Measurements from ENCODE around the gene PRIM2.
"Not testable (repeated sequence)": the region's sequence is repeated elsewhere in the genome, so short reads cannot be mapped to it uniquely, and the experiment has no call there.

The PRIM2 gene

DNA sequence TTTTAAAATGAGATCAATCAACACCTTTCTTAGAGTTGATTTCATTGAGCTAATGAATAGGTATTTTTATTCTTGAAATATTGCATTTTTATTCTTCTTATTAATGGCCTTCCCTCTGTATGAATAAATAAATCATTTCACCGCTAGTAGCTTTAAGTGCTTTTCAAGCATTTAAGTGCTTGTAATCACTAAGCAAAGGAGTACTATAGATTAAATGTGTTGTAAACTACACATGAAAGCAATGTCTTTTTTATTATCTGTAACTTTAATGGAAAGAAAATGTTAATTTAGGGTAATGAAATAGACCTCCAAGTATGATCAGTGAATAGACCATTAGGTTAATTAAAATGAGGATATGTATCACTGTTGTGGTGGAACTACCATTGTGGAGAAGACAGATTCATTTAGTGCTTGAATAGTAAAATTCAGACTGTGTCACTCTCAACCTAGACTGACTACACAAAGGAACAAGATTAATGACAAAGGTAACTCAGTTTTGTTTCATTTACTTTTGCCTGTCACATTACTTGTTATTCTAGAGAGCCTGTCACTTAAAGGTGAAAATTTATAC, 132.2 kb downstream of the PRIM2 start:
- not testable (repeated sequence) for DNase-seq

DNA sequence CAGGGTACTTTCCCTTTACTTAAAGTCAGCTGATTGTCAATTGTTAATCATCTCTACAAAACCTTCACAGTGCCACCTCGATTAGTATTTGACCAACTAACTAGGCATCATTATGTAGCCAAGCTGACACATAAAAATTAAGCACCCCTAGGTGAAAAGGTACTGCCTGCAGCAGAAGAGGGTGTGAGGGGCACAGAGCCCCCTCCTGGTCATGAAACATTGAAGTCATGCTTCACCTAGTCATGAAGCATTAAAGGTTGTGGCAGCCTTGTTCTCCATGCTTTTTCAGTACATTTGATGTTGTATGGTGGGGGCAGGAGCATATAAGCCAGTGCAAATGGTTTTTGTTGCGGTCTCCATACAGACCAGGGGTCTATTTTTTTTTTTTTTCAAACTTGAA, 142.4 kb downstream of the PRIM2 start:
- not testable (repeated sequence) for DNase-seq

DNA sequence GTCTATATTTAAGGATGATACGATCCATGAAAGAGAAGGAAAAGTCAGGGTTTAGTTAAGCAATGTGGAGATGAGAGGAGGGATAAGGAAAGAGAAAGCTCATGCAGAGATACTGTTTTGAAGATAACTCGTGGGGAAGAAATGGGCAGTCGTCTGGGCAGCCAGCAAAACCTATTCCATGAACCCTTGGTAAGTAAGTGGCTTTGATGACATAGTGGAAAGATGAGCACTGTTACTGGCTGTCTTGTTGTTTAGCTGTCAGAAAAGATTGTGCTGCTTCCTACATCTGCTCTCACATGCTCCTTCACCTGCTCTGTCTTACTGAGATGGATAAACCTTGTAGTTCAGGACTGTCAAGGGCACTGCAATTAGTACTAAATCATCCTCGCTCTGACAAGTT, 143.6 kb downstream of the PRIM2 start:
- not testable (repeated sequence) for DNase-seq

DNA sequence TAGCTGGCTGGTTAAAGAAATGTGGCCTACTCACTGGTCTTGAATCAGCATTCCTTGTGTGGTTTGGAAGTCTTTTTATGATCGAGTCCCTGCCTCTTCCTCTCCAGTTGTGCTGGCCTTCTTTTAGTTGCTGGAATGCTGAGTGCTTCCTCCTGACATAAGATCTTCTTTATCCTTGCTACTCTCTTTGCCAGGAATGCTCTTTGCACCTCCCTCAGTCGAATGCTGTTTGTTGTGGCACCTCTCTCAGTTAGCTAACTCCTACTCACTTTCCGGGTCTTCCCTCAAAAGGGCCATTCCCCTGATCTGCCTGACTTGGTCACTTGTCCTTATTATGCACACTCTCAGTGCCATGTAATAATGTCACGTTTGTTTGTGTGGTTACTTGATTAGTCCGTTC, 146.4 kb downstream of the PRIM2 start:
- DNase-seq = not testable (repeated sequence)

DNA sequence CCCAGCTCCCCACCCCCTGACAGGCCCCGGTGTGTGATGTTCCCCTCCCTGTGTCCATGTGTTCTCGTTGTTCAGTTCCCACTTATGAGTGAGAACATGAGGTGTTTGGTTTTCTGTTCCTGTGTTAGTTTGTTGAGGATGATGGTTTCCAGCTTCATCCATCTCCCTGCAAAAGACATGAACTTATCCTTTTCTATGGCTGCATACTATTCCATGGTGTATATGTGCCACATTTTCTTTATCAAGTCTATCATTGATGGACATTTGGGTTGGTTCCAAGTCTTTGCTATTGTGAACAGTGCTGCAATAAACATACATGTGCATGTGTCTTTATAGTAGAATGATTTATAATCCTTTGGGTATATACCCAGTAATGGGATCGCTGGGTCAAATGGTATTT, 148.5 kb downstream of the PRIM2 start:
- not testable (repeated sequence) for DNase-seq

DNA sequence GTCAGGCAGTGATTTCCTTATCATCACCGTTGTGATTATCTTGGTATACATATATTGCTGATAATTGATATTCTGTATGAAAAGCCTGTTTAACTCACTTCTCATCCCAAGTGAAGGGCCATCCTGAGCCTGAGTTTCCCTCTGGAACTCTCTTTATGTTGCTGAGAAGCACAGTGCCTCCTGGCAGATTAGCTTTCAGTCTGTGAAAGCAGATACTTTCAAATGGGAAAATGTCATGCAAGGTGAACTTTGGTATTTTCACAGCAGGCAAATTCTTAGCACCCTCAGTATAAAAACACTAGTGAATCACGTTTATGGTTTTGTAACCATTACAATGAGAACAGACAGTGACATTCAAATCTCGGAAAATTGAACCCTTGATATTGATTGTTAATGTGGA, 151.6 kb downstream of the PRIM2 start:
- no peak for DNase-seq

DNA sequence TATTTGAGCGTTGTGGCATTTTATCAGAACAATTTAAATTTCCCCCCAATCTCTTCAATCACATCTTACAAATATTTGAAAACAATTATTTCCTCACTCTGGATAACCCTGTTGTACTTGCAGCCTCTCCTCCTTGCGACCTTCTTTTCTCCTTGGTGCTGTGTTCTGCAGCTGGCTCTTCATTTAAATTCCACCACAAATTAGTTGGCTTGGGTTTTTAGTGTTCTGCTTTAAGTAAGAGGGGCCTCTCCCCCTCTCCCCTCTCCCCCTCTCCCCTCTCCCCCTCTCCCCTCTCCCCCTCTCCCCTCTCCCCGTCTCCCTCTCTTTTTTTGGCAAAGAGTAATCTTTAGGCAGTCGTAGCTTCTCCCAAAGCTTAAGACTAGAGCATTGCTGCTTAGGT, 152.7 kb downstream of the PRIM2 start:
- DNase-seq = not testable (repeated sequence)

DNA sequence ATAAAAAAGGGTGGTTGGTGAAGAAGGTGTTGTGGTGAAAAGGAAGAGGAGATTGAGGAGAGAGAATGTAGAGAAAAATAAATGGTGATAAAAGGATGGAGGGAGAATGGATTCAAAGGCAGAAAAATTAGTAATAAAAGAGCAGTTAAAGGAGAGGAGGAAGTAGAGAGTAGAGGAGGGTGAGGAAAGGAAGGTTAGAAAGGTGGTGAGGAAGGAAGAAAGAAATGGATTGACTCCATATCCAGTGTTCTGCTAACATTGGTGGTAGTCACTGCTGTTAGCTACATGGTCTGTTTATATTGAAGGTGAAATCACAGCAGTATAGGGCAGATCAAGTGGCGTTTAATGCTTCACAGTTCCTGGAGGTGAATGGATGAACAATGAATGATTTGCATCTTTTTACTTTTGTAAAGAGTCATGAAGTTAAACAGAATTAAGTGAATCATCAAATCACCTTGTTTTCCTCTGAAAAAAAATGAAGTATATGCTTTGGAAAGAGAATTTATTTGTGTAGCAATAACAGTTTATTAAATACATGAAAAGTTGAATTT, 154.0 kb downstream of the PRIM2 start:
- DNase-seq = not testable (repeated sequence)

DNA sequence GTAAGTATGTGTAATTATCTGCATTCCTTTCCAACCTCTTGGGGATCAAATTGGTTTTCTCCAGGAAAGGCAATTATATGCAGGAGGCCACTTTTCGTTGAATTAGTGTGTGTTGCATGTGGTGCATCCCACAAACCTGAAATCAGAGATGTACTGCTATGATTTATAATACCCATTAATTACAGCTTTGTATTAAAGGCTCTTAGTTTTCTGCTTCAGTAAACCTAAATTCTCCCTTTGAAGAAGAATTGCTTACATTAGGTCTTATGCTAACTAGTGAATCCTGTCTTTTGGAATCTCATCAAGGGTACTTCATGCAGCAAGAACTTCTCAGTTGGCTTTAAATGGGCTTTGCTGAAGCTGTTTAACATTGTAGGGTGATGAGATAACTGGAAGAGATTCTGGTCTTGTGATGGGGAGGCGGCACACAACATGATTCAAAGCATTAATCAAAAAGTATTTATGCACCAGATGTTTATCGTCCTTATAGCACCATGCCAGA, 155.5 kb downstream of the PRIM2 start:
- DNase-seq = not testable (repeated sequence)

DNA sequence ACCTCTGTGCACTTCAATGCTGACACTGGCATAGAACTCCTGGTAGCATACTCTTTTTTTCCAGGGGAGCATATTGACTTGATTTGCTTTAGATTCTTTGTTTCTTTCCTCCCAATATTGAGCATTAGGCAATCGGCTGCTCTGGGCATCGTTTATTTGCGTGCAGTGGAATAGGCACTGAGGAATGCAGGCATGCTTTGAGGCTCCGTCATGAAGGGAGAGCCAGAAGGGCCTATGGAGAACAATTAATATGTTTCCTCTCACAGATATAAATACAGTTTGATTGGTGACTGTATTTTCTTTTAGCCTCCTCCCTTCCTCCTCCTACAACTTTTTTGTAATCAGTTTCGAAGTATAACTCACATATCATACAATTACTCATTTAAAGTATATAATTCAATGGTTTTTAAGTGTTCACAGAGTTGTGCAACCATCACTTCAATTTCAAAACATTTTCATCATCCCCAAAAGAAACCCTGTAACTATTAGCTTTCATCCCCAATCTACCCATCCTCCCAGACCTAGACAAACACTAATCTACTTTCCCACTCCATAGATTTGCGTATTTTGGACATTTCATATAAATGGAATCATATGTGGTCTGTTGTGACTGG, 157.5 kb downstream of the PRIM2 start:
- not testable (repeated sequence) for DNase-seq

DNA sequence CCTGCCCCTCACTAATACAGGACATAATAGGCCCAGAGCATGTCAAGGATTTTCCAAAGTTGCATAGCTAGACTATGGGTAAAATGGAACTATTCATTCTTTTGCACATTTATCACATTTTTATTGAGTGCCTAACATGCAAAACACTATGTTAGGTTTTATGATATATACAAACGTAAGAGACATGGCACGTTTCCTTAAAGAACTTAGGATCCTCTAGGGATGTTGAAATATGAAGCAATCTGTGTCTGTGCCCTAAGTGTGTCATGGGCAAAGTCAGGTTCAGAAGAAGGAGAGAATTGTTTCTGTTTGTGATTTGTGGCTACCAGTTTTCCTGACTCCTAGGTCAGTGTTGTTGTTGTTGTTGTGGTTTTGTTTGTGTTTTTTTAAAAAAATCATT, 158.2 kb downstream of the PRIM2 start:
- not testable (repeated sequence) for DNase-seq

DNA sequence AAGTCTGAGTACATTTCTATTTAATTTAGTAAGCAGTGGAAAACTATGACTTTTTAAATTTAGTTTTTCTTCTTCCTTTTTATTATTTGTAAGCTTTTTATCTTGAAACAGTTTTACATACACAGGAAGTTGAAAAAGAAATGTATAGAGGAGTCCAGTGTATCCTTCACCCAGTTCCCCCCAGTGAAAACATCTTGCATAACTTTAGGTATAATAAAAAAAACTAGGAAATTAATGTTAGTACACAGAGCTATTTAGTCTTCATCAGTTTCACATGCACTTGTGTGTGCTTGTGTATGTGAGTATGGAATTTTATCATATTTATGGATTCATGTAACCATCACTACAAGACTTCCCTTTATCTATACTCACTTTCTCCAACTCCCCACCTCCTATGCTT, 162.8 kb downstream of the PRIM2 start:
- DNase-seq = not testable (repeated sequence)

DNA sequence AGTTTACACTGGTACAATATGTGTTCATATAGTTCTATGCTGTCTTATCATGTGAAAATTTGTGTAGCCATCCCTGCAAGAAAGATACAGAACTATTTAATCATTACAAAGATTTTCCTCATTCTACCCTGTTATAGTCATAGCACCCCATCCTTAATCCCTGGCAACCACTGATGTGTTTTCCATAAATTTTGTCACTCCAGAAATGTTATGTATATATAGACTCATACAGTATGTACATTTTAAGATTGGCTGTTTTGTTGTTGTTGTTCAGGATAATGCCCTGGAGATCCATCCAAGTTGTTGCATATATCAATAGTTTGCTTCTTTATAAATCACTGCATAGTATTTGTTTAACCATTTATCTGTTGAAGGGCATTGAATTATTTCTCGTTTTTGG, 163.7 kb downstream of the PRIM2 start:
- DNase-seq = not testable (repeated sequence)

DNA sequence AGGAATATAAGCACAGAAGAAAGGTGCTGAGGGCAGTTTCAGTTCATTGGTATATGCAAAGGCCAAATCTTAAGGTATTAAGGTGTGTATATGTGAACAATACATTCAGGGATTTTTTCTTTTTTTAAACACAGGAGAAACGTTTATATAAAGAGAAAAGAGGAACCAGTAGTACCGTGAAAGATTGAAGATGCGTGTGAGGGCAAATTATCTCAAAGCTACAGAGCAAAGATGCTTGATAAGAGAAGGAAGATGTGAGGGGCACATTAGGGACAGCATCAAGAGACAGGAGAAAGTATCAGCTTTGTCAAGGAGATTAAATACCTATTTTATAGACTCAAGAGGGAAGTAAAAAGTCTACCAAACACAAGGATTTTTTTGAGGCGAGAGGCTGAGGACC, 165.0 kb downstream of the PRIM2 start:
- not testable (repeated sequence) for DNase-seq

DNA sequence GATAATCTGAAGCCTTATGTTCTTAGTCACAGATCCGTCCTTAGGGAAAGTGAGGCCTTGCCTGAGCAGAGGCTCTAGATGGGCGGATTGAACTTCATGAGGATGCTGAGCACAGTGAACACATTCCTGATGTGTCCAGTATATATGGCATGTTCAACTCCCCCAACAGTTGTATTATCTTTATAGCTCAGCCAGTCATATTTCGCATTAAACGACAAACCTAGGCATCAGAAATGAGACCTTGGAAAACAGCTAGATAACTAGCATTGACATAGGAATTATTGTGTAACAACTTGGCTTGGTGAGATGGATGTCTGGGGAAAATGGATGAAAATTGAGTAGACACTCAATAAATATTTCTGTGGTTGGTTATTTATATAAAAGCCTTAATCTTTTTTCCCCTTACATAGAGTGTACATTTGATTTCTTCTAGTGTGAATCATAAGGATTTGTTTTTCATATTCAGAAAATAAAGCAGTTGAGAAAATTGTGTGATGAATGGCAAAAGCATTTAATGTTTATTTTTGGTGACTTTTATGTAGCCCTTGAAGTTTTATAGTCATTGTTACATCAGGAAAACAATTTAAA, 169.2 kb downstream of the PRIM2 start:
- not testable (repeated sequence) for DNase-seq

DNA sequence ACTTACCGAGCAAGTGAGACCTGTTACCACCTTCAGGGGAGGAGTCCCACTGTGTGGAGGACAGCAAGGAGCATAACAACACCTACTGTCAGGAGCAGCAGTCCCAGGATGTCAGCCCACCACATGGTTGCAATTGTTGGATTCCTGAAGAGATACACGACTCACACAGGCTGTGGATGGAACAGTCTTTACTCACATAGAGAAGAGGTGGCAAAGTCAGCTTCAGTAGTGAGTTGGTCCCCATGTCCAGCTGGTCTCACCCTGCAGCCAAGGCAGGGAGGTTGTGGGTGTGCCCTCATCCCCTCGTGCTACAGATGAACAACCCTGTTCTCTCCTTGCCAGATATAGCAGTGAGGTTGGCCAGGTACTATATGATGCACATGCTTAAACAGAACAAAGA, 171.1 kb downstream of the PRIM2 start:
- DNase-seq = not testable (repeated sequence)

DNA sequence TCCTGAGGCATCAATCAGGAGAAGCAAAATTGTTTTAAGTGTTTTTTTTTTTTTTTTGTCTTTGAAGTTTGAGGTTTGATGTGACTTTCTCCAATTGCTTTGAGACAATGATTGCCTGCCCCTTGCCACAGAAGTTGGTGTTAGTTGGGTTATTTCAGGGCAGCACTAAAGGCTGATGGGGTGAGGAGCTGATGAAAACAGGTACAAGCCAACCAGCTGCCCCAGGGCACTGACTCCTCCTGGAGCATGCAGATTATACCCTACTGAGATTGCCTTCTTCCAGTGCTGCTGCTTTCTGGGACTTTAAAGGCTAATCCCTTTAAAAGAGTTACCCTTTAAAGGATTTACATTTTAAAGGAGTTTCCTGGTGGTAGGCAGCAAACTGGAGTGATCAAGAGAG, 172.5 kb downstream of the PRIM2 start:
- not testable (repeated sequence) for DNase-seq

DNA sequence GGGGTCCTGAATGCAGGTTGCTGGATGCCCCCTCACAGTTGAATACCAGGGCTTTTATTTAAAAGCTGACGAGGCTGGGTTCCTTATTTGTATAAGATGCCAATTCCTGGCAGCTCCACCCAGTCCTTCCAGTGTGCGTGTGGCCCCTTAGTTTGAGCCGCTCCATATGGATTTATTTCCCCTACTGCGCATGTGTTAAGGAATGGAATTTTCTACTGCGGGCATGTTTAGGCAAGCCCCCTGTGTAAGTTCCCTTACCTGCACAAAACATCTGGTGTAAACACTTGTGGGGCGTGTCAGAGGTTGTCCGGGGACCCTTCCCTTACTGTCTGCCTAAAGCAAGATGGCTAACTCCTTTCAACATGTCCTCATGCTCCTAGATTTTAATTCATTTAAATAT, 174.4 kb downstream of the PRIM2 start:
- DNase-seq = not testable (repeated sequence)

DNA sequence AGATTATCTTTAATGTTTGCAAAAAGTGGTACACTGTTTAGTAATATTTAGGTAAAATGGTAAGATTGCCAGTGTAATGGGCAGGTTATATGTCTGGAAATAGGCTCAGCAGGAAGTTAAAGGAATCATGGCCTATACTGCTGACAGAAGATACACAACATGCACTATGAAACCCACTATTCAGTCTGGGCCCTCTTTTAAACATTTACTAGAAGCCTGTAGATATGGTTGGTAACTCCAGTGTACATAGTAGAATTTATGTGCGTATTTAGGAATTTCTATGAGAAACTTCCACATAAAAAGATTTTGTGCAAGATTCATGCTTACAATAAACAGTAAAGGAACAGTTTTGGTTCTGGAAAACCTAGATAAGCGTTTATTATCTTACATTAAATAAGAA, 178.8 kb downstream of the PRIM2 start:
- DNase-seq = not testable (repeated sequence)

DNA sequence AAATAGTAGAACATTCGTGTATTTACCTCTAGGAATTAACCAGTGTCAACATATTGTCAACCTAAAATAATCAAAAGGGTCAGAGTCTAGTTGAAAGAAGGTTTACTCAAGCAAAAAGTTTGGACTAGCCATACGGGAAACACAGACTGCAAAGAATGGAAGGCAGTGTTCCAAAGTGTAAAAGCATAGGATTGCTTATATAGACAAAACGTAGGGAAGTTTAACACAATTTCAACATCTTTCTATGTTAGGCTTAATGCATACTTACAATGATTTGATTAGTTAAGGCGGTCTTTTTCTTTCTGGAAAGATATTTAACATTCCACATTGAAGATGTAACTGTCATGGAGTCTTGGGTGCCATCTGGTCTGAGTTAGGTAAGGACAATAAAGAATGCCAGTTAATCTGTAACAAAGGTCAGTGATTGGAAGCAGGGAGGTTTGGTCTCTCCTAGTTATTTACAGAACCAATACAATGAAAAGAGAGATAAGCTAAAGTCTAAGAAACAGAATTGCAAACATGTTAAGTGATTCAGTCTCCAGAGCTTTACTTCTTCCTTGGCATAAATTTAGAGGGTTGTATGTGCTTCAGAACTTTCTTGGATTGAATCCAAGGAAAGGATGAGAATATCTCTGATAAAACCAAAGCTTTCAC, 183.1 kb downstream of the PRIM2 start:
- not testable (repeated sequence) for DNase-seq

DNA sequence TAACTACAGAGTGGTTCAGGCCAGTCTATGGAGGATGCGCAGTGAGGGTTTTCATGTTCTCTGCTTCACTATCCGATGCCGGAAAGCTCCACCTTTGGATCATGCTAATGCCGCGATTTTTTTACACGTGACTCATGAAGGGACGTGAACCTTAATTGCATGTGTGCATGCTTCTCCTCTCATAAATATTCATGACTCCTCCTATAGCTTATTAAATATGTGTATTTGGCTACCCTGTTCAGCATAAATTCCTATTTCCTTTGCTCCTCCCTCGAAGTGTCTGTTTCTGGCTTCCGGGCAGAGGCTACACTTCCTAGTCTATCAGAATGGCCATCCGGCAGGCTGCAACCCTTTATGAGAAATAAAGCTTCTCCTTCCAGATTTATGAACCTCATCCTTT, 185.0 kb downstream of the PRIM2 start:
- DNase-seq = not testable (repeated sequence)

DNA sequence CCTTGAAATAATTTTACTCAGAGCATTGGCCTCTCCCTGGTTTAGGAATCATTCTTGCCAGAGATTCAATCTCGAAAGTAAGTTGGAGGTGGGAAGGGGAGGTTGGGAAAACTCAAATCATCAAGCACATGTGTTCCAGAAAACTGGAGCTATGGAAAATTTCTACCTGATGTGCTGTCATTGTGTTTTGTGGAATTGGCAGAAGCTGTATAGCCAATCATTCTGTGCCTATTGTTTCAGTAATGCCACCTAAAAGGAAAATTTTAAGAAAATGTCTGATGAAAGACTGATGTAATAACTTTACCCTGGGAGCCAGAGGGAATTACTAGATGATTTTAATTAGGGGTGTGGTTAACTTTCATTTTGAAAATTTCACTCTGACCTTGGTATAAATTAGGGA, 187.8 kb downstream of the PRIM2 start:
- DNase-seq = not testable (repeated sequence)

DNA sequence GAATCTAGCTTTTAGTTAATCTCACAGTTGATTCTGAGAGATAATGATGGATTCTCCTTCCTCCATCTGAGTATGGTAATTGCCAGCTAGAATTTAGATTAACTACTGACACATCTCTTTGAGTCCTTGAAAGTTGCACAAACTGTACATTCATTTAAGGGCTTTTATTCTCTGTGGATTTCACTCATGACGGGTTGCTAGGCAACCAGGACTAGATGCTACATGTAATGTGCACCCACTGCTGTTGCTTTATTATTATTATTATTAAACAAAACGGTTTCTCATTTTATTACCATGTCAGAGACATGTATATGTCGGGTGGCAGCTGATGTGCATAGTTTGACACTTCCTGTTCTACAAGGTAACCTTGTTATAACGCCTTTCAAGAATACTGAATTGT, 193.0 kb downstream of the PRIM2 start:
- not testable (repeated sequence) for DNase-seq
